ENCODE results near the gene FANK1.
A peak's percentile ranks its signal among the peaks of the same experiment; 100 is the strongest.

Gene FANK1

GRCh38 chr10:125989791-125990190 is 93.4 kb downstream of the FANK1 start:
- DNase-seq (ENCODE audit: low read depth) = no peak

GRCh38 chr10:125990974-125991373 is 94.6 kb downstream of the FANK1 start:
- no peak for DNase-seq (ENCODE audit: low read depth)

GRCh38 chr10:125991392-125991791 is 95.0 kb downstream of the FANK1 start:
- no peak for DNase-seq (ENCODE audit: low read depth)

- DNase-seq (ENCODE audit: low read depth) = no peak
Measured at GRCh38 chr10:125992254-125992653, 95.9 kb downstream of the FANK1 start.

- no peak for DNase-seq (ENCODE audit: low read depth)
Measured at GRCh38 chr10:125994601-125995000, 98.2 kb downstream of the FANK1 start.

- no peak for DNase-seq (ENCODE audit: low read depth)
Measured at GRCh38 chr10:125995726-125996304, 99.5 kb downstream of the FANK1 start.

- no peak for DNase-seq (ENCODE audit: low read depth)
Measured at GRCh38 chr10:125997586-125997985, 101.2 kb downstream of the FANK1 start.

GRCh38 chr10:125999694-126000093 is 103.3 kb downstream of the FANK1 start:
- DNase-seq (ENCODE audit: low read depth) = no peak

- DNase-seq (ENCODE audit: low read depth) = no peak
Measured at GRCh38 chr10:126001576-126001975, 105.2 kb downstream of the FANK1 start.

GRCh38 chr10:126004752-126005151 is 108.4 kb downstream of the FANK1 start:
- no peak for DNase-seq (ENCODE audit: low read depth)

GRCh38 chr10:126006264-126006663 is 109.9 kb downstream of the FANK1 start:
- DNase-seq (ENCODE audit: low read depth) = no peak

GRCh38 chr10:126006906-126007305 is 110.5 kb downstream of the FANK1 start:
- DNase-seq (ENCODE audit: low read depth) = no peak

GRCh38 chr10:126009650-126010049 is 113.3 kb downstream of the FANK1 start:
- no peak for DNase-seq (ENCODE audit: low read depth)

GRCh38 chr10:126011995-126012394 is 115.6 kb downstream of the FANK1 start:
- DNase-seq (ENCODE audit: low read depth) = peak; percentile 4

GRCh38 chr10:126012485-126012884 is 116.1 kb downstream of the FANK1 start:
- DNase-seq (ENCODE audit: low read depth) = no peak

- DNase-seq (ENCODE audit: low read depth) = no peak
Measured at GRCh38 chr10:126013489-126014281, 117.3 kb downstream of the FANK1 start.

GRCh38 chr10:126014309-126014708 is 117.9 kb downstream of the FANK1 start:
- no peak for DNase-seq (ENCODE audit: low read depth)

- DNase-seq (ENCODE audit: low read depth) = no peak
Measured at GRCh38 chr10:126015413-126015812, 119.0 kb downstream of the FANK1 start.

- DNase-seq (ENCODE audit: low read depth) = no peak
Measured at GRCh38 chr10:126016156-126016805, 119.9 kb downstream of the FANK1 start.

- DNase-seq (ENCODE audit: low read depth) = no peak
Measured at GRCh38 chr10:126016882-126017281, 120.5 kb downstream of the FANK1 start.

GRCh38 chr10:126017961-126018560 is 121.7 kb downstream of the FANK1 start:
- DNase-seq (ENCODE audit: low read depth) = no peak

GRCh38 chr10:126021833-126022500 is 125.6 kb downstream of the FANK1 start:
- no peak for DNase-seq (ENCODE audit: low read depth)

Data from stimulated activated CD8-positive, alpha-beta memory T cell treated with anti-CD3 and anti-CD28 coated beads, Interleukin-15, amount 100 ng/mL, for 1 hour (primary cell).